ENCODE data around the gene CPAMD8. TPM values are rescaled to one million over a fixed set of nuclear protein-coding genes. Genes with fewer than 3 reads are reported as not detected.

CPAMD8 gene
- total RNA-seq, 1 donor from 2014 or later = 42.9 TPM

- H3K27ac Mint-ChIP-seq = no peak overlapping the region
- TF ChIP-seq CTCF (conservative IDR thresholded peaks at IDR 0.05) = no peak
- H3K9me3 Mint-ChIP-seq = no peaks in the 10 kb centered on the region
- no peaks in the 10 kb centered on the region for H3K36me3 Mint-ChIP-seq
- DNase-seq (ENCODE audit: extremely low spot score, unreplicated experiment) = no peak
- no peak overlapping the region for H3K4me3 Mint-ChIP-seq
- H3K4me1 Mint-ChIP-seq (ENCODE audit: unreplicated experiment) = no peaks in the 10 kb centered on the region
- peaks cover 12% of the 10 kb centered on the region for H3K27me3 Mint-ChIP-seq
Observed at GRCh38 chr19:16892436-16892835, 134.2 kb downstream of the CPAMD8 start.

- H3K36me3 Mint-ChIP-seq = no peaks in the 10 kb centered on the region
- H3K9me3 Mint-ChIP-seq = no peaks in the 10 kb centered on the region
- no peak for DNase-seq (ENCODE audit: extremely low spot score, unreplicated experiment)
- H3K4me1 Mint-ChIP-seq (ENCODE audit: unreplicated experiment) = no peaks in the 10 kb centered on the region
- H3K27me3 Mint-ChIP-seq = peaks cover 12% of the 10 kb centered on the region
- TF ChIP-seq CTCF (conservative IDR thresholded peaks at IDR 0.05) = no peak
- H3K27ac Mint-ChIP-seq = no peak overlapping the region
- H3K4me3 Mint-ChIP-seq = no peak overlapping the region
Observed at GRCh38 chr19:16891696-16892382, 134.8 kb downstream of the CPAMD8 start.

DNA sequence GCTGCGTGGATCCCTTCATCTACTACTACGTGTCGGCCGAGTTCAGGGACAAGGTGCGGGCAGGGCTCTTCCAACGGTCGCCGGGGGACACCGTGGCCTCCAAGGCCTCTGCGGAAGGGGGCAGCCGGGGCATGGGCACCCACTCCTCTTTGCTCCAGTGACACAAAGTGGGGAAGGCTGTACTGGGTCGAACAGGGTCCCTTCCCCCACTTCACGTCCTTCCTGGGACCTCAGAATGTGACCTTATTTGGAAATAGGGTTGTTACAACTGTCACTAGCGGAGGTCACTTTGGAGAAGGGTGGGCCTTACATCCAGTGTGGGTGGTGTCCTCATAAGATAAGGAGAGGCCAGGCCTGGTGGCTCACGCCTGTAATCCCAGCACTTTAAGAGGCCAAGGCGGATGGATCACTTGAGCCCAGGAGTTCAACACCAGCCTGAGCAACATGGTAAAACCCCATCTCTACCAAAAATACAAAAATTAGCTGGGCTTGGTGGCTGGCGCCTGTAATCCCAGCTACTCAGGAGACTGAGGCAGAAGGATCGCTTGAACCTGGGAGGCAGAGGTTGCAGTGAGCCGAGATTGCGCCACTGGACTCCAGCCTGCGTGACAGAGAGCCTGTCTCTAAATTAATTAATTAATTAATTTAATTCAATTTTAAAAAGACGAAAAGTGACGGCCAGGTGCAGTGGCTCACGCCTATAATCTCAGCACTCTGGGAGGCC lies 136.0 kb downstream of the CPAMD8 start:
- peaks cover 10% of the 10 kb centered on the region for H3K27me3 Mint-ChIP-seq
- no peaks in the 10 kb centered on the region for H3K9me3 Mint-ChIP-seq
- no peak for TF ChIP-seq CTCF (conservative IDR thresholded peaks at IDR 0.05)
- H3K4me3 Mint-ChIP-seq = no peak overlapping the region
- no peak overlapping the region for H3K27ac Mint-ChIP-seq
- no peaks in the 10 kb centered on the region for H3K4me1 Mint-ChIP-seq (ENCODE audit: unreplicated experiment)
- H3K36me3 Mint-ChIP-seq = no peaks in the 10 kb centered on the region
- no peak for DNase-seq (ENCODE audit: extremely low spot score, unreplicated experiment)

GRCh38 chr19:16889883-16890460 lies 136.6 kb downstream of the CPAMD8 start:
- DNase-seq (ENCODE audit: extremely low spot score, unreplicated experiment) = no peak
- Mint-ChIP-seq H3K36me3 (no peaks in the 10 kb centered on the region), H3K27ac (no peak overlapping the region), H3K27me3 (peaks cover 5% of the 10 kb centered on the region), H3K9me3 (no peaks in the 10 kb centered on the region), H3K4me1 (ENCODE audit: unreplicated experiment) (no peaks in the 10 kb centered on the region), H3K4me3 (no peak overlapping the region)
- TF ChIP-seq CTCF (conservative IDR thresholded peaks at IDR 0.05) = no peak

- no peak for DNase-seq (ENCODE audit: extremely low spot score, unreplicated experiment)
- H3K36me3 Mint-ChIP-seq = no peaks in the 10 kb centered on the region
- no peak overlapping the region for H3K4me3 Mint-ChIP-seq
- H3K27me3 Mint-ChIP-seq = peaks cover under 1% of the 10 kb centered on the region
- no peaks in the 10 kb centered on the region for H3K9me3 Mint-ChIP-seq
- TF ChIP-seq CTCF (conservative IDR thresholded peaks at IDR 0.05) = no peak
- H3K4me1 Mint-ChIP-seq (ENCODE audit: unreplicated experiment) = no peaks in the 10 kb centered on the region
- H3K27ac Mint-ChIP-seq = no peak overlapping the region
Observed at GRCh38 chr19:16889366-16889882, 137.2 kb downstream of the CPAMD8 start.

Data from type B pancreatic cell (in vitro differentiated cells).